Panc1 (cell line): Measurements from ENCODE around the gene TBC1D16. TPM values are rescaled to one million over a fixed set of nuclear protein-coding genes. Genes with fewer than 3 reads are reported as not detected.

Experiments
- ATAC-seq: fragments of 200-7000 bp; cut with Tn5 transposase; 2 replicates; pipeline ENCODE4 v1.9.1; 2020; ENCODE audit warnings: mild to moderate bottlenecking, moderate library complexity
- BruUV-seq: library from RNA; stranded (reverse); fragments of 400-500 nt; replicated peaks from 2 replicates; lab custom pipeline; 2021; lab: Mats Ljungman, UMichigan
- CTCF ChIA-PET: fragments of 300-600 bp; sonication (Branson Sonifier 250); formaldehyde crosslinking; loops from one replicate; lab custom pipeline; 2022; ENCODE audit warnings: antibody characterized with exemption; lab: Charles Lee
- POLR2A ChIA-PET: fragments of 300-600 bp; sonication (Branson Sonifier 250); formaldehyde crosslinking; loops from one replicate; lab custom pipeline; 2022; ENCODE audit warnings: antibody characterized with exemption; lab: Charles Lee
- DNase-seq: peaks from one replicate; pipeline ENCODE4 v3.0.0-alpha.2; 2010; ENCODE audit warnings: low read depth, low spot score
- H3K27ac ChIP-seq: 2 replicates; pipeline ENCODE4 v1.5.1; 2011; ENCODE audit warnings: mild to moderate bottlenecking, low read length, inconsistent platforms
- H3K27me3 ChIP-seq: fragments of 200-500 bp; sonication (Bioruptor generic); 2 replicates; pipeline ENCODE4 v1.6.0; 2014; ENCODE audit warnings: low read length, inconsistent platforms; ENCODE audit not compliant: control insufficient read depth, insufficient read depth
- H3K36me3 ChIP-seq: fragments of 200-500 bp; sonication (Bioruptor generic); 2 replicates; pipeline ENCODE4 v1.5.1; 2014; ENCODE audit warnings: inconsistent platforms, mild to moderate bottlenecking, low read length, moderate library complexity; ENCODE audit not compliant: control insufficient read depth, insufficient read depth
- H3K4me1 ChIP-seq: 2 replicates; pipeline ENCODE4 v1.5.1; 2011; ENCODE audit warnings: inconsistent platforms, mild to moderate bottlenecking, low read length, moderate library complexity; ENCODE audit not compliant: control insufficient read depth, insufficient read depth
- H3K4me3 ChIP-seq, 2 experiments: 2 replicates each; pipeline ENCODE4 v1.5.1; 2011 to 2012; ENCODE audit warnings: low read depth in 2 of 2, low read length in 2 of 2, mild to moderate bottlenecking in 2 of 2, inconsistent platforms in 1 of 2, moderate library complexity in 1 of 2
- H3K9me3 ChIP-seq: fragments of 200-500 bp; sonication (Bioruptor generic); 2 replicates; pipeline ENCODE4 v1.5.1; 2014; ENCODE audit warnings: low read depth, mild to moderate bottlenecking, inconsistent platforms, low read length, moderate library complexity; ENCODE audit not compliant: control insufficient read depth, insufficient read depth
- CTCF ChIP-seq: fragments of 450-650 bp; IDR thresholded peaks from 2 replicates; pipeline ENCODE4 v1.5.1; 2017; ENCODE audit warnings: mild to moderate bottlenecking
- POLR2AphosphoS5 ChIP-seq: IDR thresholded peaks from 2 replicates; pipeline ENCODE4 v1.6.1; 2012; ENCODE audit warnings: mild to moderate bottlenecking, low read depth, low read length, moderate library complexity
- REST ChIP-seq, 2 experiments: IDR thresholded peaks; 2 replicates each; pipeline ENCODE4 v1.6.1; 2011 to 2012; ENCODE audit warnings: low read depth in 2 of 2, control low read depth in 1 of 2, low read length in 1 of 2, mild to moderate bottlenecking in 1 of 2, moderate library complexity in 1 of 2; ENCODE audit not compliant: insufficient read depth in 1 of 2
- SIN3A ChIP-seq: IDR thresholded peaks from 2 replicates; pipeline ENCODE4 v1.6.1; 2012; ENCODE audit warnings: low read depth, mild to moderate bottlenecking, low read length, moderate library complexity, borderline replicate concordance; ENCODE audit not compliant: insufficient read depth
- TCF7L2 ChIP-seq: IDR thresholded peaks from 2 replicates; pipeline ENCODE4 v1.6.1; 2011; ENCODE audit warnings: mild to moderate bottlenecking, low read depth, low read length, inconsistent platforms
- in situ Hi-C: cut with HindIII; loops from 2 replicates; pipeline ENCODE4 v1.10.0; 2016; ENCODE audit warnings: low sequenced_read_pairs, low pct_unique_long_range_greater_than_20kb
- intact Hi-C: fragments of 100-400 bp; cut with micrococcal nuclease; formaldehyde crosslinking; loops from one replicate; pipeline ENCODE4 v1.10.0; 2022; ENCODE audit not compliant: unreplicated experiment
- total RNA-seq: library from RNA; stranded (reverse); gene quantifications from one replicate; pipeline ENCODE4 v1.2.1, GENCODE V29; 2021; ENCODE audit not compliant: unreplicated experiment

TBC1D16 gene
- total RNA-seq, 1 experiment from 2014 or later: 41.6 TPM

- intact Hi-C loops (loop anchor here (5.0 kb wide), 2 partner anchors 186 to 201 kb away; no protein-coding TSS in a partner anchor), in situ Hi-C loops (loop anchor here (25.0 kb wide), 2 partner anchors 131 to 206 kb away; partner anchors contain the start of genes CBX2 and CBX8)
- ATAC-seq (0 out of 2 replicates have a peak, but pooled peaks have one; percentile 26), DNase-seq (no peak)
- no peaks in the 10 kb centered on the region for H3K9me3 ChIP-seq
- POLR2A ChIA-PET: no interaction called here
- H3K27me3 ChIP-seq: no peaks in the 10 kb centered on the region
- peak overlapping the region in 1 of 2 experiments; percentile 0; a peak in 1 of 4 replicates for H3K4me3 ChIP-seq
- CTCF ChIA-PET: interaction anchor here (0.5 to 1.1 kb wide), 4 partner anchors 12 to 197 kb away, joined by 3 to 4 read pairs (median 3); partner anchors contain the start of gene CBX8
- no TSS peak for BruUV-seq
- H3K27ac ChIP-seq: peak overlapping the region; percentile 80
- H3K4me1 ChIP-seq: peaks cover 58% of the 10 kb centered on the region
- no peak for TF ChIP-seq TCF7L2
- TF ChIP-seq REST (IDR thresholded peaks at IDR 0.05; ENCODE audit: insufficient read depth in 1 of 2, low read depth in 2 of 2, low read length in 1 of 2): no peak
- TF ChIP-seq POLR2AphosphoS5: peak; percentile 29; the same call in 1 of the 2 replicates
- H3K36me3 ChIP-seq: no peaks in the 10 kb centered on the region
These were observed 42.1 kb downstream of the TBC1D16 start for GRCh38 chr17:79993390-79994227.

DNA sequence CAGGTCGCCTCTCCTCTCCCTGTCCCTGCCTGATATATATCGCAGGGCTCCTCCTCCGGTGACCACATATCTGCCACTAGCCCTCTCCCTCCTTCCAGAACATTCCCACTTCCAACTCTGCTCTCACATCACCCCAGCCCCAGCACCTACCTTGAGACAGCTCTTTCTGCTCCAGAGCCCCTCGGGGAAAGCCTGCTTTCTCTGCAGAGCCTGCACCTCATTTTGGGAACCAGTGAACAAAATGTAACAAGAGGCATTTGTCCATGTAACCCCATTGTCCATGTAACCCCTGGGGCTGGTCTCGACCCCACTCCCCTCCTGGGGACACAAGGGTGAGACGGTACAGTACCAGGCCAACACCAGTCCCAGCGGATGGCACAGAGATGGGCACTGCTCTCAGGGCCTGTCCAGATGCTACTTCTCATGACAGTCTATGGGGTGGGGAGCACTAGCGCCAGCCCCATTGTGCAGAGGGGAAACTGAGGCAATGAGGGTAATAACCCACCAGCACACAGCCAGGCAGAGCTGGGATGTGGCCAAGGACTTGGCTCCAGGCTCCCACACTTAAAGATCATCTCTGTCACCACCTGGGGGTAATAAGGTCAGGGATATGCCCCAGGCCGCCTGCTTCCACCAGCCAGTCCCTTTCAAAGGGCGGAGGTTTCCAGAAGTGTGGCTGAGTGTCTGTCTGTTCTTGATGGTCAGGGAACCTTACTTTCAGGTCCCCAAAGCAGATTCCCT, 42.9 kb downstream of the TBC1D16 start:
- peak overlapping the region; percentile 80 for H3K27ac ChIP-seq
- peaks cover 66% of the 10 kb centered on the region for H3K4me1 ChIP-seq
- intact Hi-C loops (loop anchor here (5.0 kb wide), 2 partner anchors 186 to 201 kb away; no protein-coding TSS in a partner anchor), in situ Hi-C loops (loop anchor here (25.0 kb wide), 2 partner anchors 131 to 206 kb away; partner anchors contain the start of genes CBX2 and CBX8)
- ATAC-seq (peak; percentile 8; the same call in 1 of the 2 replicates), DNase-seq (no peak)
- no TSS peak for BruUV-seq
- H3K36me3 ChIP-seq: no peaks in the 10 kb centered on the region
- no peak for TF ChIP-seq TCF7L2
- no peak for TF ChIP-seq CTCF
- TF ChIP-seq REST (IDR thresholded peaks at IDR 0.05; ENCODE audit: insufficient read depth in 1 of 2, low read depth in 2 of 2, low read length in 1 of 2): no peak
- no peak for TF ChIP-seq SIN3A
- TF ChIP-seq POLR2AphosphoS5: no peak
- no peaks in the 10 kb centered on the region for H3K27me3 ChIP-seq
- H3K4me3 ChIP-seq: peak overlapping the region; percentile 32 to 63; a peak in 3 of 4 replicates
- ChIA-PET POLR2A (no interaction called here), CTCF (interaction anchor here (0.5 to 1.1 kb wide), 3 partner anchors 16 to 196 kb away, joined by 3 to 4 read pairs (median 3); partner anchors contain the start of gene CBX8)
- no peaks in the 10 kb centered on the region for H3K9me3 ChIP-seq
